ENCODE data around the gene CAPN10.
"Not testable (repeated sequence)": the region's sequence is repeated elsewhere in the genome, so short reads cannot be mapped to it uniquely, and the experiment has no call there.

Gene CAPN10

DNA sequence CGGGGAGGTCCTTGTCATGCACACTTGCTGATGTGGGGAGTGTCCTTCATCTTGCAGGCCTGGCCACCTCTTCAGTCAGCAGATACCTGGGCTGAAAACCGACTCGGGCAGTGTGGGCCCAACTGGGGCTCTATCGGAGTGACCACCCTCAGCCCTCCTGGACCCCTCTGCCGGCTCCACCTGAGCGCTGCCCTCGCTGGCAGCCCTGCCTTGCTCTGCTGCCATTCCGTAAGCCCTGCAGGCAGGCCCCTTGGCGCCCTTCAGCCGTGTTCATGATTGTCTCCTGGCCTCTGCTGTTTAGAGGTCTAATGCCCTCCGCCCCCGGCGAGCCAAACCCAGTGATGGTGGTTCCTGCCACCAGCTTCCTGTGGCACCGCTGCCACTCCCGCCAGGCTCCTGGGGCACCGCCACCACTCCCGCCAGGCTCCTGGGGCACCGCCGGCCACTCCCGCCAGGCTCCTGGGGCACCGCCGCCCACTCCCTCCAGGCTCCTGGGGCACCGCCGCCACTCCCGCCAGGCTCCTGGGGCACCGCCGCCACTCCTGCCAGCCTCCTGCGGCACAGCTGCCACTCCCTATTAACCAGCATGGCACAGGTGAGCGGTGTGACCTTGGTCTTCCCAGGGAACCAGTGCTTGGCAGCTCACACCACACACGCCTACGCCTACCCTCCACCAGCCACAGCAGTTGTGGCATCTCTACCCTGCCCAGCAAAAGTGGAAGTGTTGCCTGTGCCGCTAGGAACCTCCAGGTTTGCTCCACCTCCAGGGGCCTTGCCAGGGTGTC, 15.9 kb downstream of the CAPN10 start:
- no peak for DNase-seq (ENCODE audit: low read depth in 2 of 2)

- no peak for DNase-seq (ENCODE audit: low read depth in 2 of 2)
Observed at GRCh38 chr2:240603081-240603835, 16.7 kb downstream of the CAPN10 start.

DNA sequence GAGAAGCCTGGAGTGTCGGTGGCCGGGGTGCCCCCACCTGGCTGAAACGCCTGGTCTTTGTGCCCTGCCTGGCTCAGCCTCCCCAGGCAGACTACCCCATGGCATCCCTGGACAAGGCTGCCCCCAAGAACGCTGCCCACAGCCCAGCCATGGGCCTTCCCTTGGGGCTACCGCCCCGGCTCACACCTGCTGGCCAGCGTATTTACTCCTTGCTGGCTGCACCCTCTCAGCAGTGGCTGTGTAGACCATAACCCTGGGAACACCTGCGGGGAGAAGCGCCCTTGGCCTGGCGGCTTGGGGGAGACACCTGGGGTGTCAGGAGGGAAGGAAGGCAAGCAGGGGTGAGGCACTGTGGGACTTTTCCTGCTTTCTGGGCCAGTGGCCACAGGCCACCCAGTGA, 17.3 kb downstream of the CAPN10 start:
- no peak for DNase-seq (ENCODE audit: low read depth in 2 of 2)

DNA sequence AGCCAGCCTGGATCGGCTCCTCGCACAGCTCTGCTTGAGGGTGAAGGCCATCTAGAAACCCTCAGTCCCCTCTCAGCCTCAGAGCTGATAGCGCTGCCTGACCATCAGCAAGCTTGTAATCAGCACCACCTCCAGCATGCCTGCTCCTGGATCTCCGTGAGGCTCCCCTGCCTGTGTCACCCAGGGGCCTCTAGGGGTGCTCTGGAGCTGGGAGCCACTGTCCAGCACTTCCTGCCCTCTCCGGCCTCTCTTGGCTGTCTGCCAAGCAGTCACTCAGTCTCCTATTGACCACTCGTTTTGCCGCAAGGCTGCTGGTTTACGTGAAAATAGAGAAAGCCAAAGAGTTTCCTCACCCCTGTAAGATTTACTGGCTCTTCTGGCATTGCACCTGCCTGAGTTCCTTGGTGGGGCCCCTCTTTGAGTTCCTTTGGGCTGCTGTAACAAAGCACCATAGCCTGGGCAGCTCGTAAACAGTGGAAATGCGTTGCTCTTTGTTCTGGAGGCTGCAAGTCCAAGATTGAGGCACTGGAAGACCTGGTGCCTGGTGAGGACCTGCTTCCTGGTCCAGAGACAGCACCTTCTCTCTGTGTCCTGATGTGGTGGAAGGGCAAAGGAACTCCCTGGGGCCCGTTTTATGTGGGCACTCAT, 17.9 kb downstream of the CAPN10 start:
- no peak for DNase-seq (ENCODE audit: low read depth in 2 of 2)

DNA sequence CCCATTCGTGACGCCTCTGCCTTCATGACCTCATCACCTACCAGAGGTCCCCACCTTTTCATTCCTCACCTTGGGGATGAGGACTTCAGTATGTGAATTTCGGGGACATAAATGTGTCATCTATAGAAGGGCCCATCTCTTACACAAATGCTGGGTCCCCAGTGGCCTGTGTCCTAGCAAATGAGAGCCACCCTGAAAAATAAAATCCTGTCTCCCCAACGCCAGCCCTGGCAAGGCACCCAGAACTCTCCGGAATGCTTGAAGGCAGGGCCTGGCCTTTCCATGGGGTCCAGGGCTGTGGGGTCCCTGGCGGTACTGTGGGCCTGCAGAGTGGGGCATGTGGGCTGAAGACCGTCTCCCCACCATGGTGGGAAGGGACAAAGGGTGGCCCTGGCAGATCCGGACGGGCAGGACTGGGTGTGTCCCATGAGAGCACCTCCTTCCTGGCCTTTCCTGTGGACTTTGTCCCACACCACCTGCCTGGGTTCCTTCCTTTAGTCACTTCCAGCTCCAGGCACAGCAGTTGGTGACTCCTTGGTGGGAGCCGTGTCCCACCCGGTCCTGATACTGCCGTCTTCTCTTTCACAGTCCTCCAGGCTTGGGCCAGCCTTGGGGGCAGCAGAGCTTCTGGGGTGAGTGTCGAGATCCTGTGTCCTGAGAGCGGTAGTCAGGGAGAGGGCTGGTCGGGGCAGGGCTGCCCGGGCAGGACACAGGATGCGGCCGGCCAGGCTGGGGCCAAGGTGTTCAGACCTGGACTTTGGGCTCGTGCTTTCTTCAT, 18.6 kb downstream of the CAPN10 start:
- no peak for DNase-seq (ENCODE audit: low read depth in 2 of 2)

DNA sequence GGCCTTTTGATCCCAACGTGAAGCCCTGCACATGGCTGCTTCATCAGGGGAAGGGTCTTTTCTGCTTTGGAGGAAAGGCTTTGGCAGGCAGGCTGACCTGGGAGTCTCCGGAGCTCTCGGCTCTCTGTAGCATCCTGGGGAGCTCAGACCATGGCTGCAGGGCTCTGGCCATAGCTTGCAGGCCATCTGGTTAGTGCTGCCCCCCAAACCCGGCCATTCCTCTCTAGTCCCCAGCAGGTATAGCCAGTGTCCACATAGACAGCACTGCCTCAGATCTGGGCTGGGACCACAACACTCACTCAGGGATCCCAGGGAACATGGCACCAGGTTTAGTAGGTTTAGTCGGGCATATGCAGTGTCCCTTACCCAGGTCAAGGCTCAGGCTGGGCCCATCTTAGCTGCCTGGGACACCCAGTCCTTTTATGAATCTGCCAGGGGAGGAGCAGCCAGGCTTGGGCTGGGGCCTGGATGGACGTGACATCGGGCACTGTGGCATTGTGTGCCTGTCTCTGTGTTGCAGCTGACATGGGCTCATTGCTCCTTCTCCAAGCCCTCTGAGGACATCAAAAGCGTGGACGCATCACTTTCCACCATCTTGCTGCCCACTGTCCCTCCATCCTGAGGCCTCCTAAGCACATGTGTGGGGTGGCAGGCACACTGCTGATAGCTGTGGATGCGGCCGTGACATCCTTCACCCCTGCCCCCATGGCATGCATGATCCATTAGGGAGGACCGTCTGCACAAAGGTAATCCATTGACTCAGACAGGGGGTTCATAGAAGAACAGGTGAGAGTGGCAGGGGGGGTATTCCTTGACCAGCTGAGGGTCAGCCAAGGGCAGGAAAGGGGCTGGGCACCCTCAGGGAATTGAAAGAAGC, 19.6 kb downstream of the CAPN10 start:
- no peak for DNase-seq (ENCODE audit: low read depth in 2 of 2)

DNA sequence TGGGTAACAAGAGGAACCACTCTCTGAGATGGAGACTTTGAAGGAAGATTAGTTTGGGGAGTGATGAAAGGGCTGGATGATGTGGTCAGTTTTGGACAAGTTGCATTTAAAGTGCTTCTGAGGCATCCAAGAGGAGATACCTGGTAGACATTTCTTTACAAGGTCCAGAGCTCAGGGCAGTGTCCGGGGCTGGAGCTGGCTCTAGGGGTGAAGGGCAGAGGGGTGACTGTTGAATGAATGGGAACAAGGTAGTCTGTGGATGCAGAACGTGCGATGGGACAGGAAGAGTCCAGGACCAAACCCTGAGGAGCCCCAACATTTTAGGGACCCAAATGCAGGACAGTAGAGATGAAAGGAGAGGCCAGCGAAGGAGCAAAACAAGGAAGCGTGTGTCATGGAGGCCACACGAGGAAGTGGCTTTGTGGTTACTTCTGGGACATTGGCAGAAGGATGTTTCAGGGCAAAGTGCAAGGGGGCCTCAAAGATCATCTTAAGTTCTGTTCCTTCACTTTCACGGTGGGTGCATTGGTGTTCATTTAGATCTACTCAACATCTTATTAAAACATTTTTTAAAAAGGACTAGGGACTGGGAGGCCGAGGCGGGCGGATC, 25.2 kb downstream of the CAPN10 start:
- no peak for DNase-seq (ENCODE audit: low read depth in 2 of 2)

GRCh38 chr2:240613781-240614180, 27.2 kb downstream of the CAPN10 start:
- DNase-seq (ENCODE audit: low read depth in 2 of 2): no peak

GRCh38 chr2:240614391-240614790, 27.9 kb downstream of the CAPN10 start:
- no peak for DNase-seq (ENCODE audit: low read depth in 2 of 2)

GRCh38 chr2:240615396-240615795, 28.9 kb downstream of the CAPN10 start:
- DNase-seq (ENCODE audit: low read depth in 2 of 2): no peak

GRCh38 chr2:240615820-240616547, 29.4 kb downstream of the CAPN10 start:
- no peak for DNase-seq (ENCODE audit: low read depth in 2 of 2)

DNA sequence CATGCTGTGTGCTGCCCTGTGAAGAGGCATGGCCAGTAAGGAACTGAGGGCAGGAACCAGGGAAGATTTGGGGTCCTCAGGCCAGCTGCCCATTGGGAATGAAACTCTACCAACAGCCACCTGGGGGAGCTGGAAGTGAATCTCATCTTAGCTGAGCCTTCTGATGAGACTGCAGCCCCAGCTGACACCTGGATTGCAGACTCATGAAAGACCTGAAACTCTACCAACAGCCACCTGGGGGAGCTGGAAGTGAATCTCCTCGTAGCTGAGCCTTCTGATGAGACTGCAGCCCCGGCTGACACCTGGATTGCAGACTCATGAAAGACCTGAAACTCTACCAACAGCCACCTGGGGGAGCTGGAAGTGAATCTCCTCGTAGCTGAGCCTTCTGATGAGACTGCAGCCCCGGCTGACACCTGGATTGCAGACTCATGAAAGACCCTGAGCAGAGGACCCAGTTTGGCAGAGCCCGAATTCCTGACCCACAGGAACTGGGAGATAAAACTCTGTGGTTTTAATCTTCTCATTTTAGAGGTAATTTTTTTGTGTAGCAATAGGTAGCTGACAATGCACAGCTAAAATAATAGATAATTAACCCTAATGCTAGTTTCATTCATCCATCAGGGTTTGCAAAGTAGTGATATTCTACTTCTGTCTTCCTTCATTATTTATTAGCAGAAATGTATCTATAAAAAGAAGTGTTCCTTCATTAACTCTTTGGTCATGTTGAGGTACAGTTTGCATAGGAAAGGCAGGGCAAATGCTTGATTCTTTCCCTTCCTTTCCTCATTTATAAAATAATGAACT, 30.5 kb downstream of the CAPN10 start:
- not testable (repeated sequence) for DNase-seq (ENCODE audit: low read depth in 2 of 2)

GRCh38 chr2:240618776-240619175, 32.2 kb downstream of the CAPN10 start:
- no peak for DNase-seq (ENCODE audit: low read depth in 2 of 2)

DNA sequence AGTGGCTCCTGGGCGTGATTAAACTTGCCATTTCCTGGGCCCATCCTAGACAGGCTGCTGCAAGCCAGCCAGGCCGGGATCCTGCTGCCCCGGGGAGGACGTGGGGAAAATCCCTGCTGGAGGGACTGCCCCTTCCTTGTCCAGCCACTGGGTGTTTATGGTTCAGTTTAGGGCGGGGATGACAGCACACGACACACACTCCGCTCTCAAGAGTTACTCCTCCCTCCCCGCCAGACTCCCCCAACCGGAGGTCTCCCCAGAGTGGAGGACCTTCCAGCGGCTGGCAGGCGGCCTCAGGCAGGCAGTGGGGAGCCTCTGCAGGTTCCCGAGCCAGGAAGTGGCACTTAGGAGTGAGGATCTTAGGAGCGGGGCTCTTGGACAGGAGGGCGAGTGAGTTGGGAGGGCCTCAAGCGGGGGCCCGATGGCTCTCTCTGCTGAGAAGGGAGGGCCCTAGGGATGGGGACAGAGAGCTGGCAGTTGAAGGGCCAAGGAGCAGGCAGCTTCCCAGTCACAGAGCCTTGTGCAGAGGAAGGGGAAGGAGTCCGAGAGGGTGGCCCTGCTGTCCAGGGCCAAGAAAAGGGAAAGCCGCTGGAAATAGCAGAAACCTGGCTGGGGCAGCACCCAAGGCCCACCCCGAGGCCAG, 33.1 kb downstream of the CAPN10 start:
- no peak for DNase-seq (ENCODE audit: low read depth in 2 of 2)

DNA sequence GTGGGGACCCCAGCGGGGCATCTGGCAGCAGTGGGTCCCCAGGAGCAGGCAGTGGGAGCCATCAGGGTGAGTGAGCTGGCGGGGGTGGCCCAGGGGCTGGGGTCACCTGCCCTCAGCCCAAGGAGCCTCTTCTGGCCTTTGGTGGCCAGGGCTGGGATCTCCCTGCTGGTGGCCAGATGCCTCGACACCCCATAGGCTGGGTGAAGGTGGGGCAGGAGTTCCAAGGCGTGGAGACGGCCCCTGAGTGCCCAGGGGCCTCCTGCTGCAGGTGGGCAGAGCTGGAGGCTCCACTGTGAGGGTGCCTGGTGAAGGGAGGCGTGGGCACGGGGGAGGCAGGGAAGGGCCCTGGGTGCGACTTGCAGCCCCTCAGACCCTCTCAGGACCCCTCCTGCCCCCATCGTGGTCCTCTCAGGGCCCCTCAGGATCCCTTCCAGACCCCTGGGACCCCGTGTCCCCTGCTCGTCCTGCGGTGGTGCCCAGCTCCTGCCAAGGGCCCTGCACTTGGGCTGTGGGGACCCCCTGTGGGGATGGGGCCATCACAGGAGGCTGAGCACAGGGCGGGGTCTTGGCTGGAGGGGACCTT, 33.7 kb downstream of the CAPN10 start:
- DNase-seq (ENCODE audit: low read depth in 2 of 2): no peak

DNA sequence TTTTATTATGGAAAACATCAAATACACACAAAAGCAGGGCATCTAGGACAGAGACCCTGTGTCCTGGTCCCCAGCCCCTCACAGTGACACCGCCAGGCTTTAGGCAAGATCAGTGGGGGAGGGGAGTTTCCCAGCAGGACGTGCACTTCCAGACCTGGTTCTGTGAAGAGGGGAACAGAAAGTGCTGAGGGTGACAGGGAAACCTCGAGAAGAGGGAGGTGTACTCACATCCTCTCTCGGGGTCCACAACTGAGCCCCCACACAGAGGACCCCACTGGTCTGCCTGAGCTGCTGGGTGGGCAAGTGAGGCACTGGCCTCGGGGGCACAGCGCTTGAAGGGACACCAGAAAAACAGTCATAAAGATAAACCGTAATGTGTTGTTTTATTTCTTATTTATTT, 34.3 kb downstream of the CAPN10 start:
- no peak for DNase-seq (ENCODE audit: low read depth in 2 of 2)

DNA sequence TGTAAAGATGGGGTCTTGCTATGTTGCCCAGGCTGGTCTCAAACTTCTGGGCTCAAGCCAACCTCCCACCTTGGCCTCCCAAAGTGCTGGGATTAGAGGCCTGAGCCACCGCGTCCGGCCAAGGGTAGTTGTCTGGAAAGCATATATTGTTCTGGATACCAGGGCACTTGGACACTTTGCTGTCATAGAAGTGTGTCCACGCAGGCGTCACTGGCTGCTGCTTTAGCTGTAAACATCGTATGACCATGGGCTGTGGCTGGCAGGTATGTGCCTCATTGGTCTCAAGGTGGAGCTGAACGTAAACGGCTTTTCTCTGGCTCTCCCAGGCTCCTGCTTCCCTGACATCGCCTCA, 35.5 kb downstream of the CAPN10 start:
- DNase-seq (ENCODE audit: low read depth in 2 of 2): no peak

- DNase-seq (ENCODE audit: low read depth in 2 of 2): no peak
Observed at GRCh38 chr2:240622531-240623235, 36.1 kb downstream of the CAPN10 start.
